ENCODE results near the gene VSIR. TPM values are rescaled to one million over a fixed set of nuclear protein-coding genes. Genes with fewer than 3 reads are reported as not detected.

VSIR gene

GRCh38 chr10:71698737-71699136 lies 74.6 kb downstream of the VSIR start:
- Histone ChIP-seq H4K8ac (ENCODE audit: low read length) (no peak overlapping the region), H3K36me3 (ENCODE audit: control insufficient read depth in 1 of 2, insufficient read depth in 2 of 2, low read depth in 1 of 2, low read length in 2 of 2) (no peaks in the 10 kb centered on the region), H3K23ac (ENCODE audit: low read length in 2 of 2) (no peak overlapping the region), H3K9ac (ENCODE audit: low read length) (no peak overlapping the region), H4K91ac (ENCODE audit: low read length) (no peak overlapping the region), H3K14ac (ENCODE audit: low read length in 2 of 2) (no peak overlapping the region), H3K27ac (ENCODE audit: low read length, poor library complexity, severe bottlenecking) (no peak overlapping the region), H2BK120ac (ENCODE audit: low read depth, low read length) (no peak overlapping the region), H2BK12ac (ENCODE audit: low read length in 2 of 2) (no peak overlapping the region), H2AFZ (ENCODE audit: low read depth, low read length) (no peak overlapping the region), H3K27me3 (ENCODE audit: control insufficient read depth in 1 of 2, insufficient read depth in 1 of 2, low read length in 2 of 2) (peaks cover 53 to 55% of the 10 kb centered on the region in 2 experiments), H3K4ac (ENCODE audit: low read depth in 1 of 2, low read length in 2 of 2) (no peak overlapping the region), H3K9me3 (ENCODE audit: control insufficient read depth, low read length) (no peaks in the 10 kb centered on the region), H3K4me2 (ENCODE audit: low read length, poor library complexity, severe bottlenecking) (no peak overlapping the region), H3K4me3 (ENCODE audit: insufficient read depth in 1 of 2, low read depth in 1 of 2, low read length in 2 of 2) (no peak overlapping the region), H3K4me1 (ENCODE audit: control insufficient read depth, insufficient read depth, low read depth, low read length) (peaks cover 16% of the 10 kb centered on the region), H2BK5ac (ENCODE audit: low read depth, low read length, poor library complexity, severe bottlenecking) (no peak overlapping the region), H3K79me1 (replicated peaks; ENCODE audit: low read length, poor library complexity, severe bottlenecking) (no peaks in the 10 kb centered on the region), H3K18ac (ENCODE audit: low read depth in 1 of 2, low read length in 2 of 2) (no peak overlapping the region), H2AK5ac (ENCODE audit: low read length, severe bottlenecking) (no peak overlapping the region), H2BK15ac (ENCODE audit: low read depth, poor library complexity, severe bottlenecking) (no peak overlapping the region)
- DNase-seq: no peak
- WGBS: 89% methylated on average over 4 of the region's 5 CpGs

DNA sequence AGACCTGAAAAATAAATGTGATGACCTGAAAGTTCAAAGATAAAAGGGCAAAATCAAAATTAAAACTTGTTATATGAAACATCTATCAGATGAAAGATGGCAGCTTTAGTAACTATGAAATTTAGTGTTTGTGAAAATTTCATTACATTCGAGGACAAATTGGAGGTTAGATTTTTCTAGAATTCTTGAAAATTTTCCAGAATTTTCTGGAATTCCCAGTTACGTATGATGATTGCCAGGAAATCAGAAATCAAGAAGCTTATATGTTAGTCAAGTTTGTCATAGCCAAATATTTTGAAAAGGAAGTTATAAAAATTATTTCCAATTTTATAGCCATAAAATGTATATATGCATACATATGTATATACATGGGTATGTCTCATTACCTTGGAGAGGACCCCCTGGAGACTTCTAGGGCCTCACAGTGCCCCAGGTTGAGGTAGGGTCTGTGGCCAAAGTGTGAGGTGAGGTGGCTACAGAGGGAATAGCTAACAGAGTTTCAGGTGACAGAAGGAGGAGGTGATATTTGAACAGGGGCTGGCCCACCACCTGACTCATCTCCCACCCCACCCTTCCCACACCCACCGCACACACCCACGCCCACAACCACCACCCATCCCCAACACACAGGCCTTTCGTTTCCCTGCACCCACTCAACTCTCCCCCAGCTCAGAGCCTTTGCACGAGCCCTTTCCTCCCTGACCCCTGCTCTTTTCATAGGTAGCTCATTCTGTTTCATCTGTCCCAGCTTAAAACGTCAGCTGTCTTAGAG lies 75.2 kb downstream of the VSIR start:
- Histone ChIP-seq H3K4me2 (ENCODE audit: low read length, poor library complexity, severe bottlenecking) (no peak overlapping the region), H4K91ac (ENCODE audit: low read length) (no peak overlapping the region), H2AK5ac (ENCODE audit: low read length, severe bottlenecking) (no peak overlapping the region), H3K14ac (ENCODE audit: low read length in 2 of 2) (no peak overlapping the region), H3K4ac (ENCODE audit: low read depth in 1 of 2, low read length in 2 of 2) (no peak overlapping the region), H3K23ac (ENCODE audit: low read length in 2 of 2) (no peak overlapping the region), H2BK12ac (ENCODE audit: low read length in 2 of 2) (no peak overlapping the region), H2BK120ac (ENCODE audit: low read depth, low read length) (no peak overlapping the region), H2AFZ (ENCODE audit: low read depth, low read length) (no peak overlapping the region), H3K4me1 (ENCODE audit: control insufficient read depth, insufficient read depth, low read depth, low read length) (peaks cover 16% of the 10 kb centered on the region), H4K8ac (ENCODE audit: low read length) (no peak overlapping the region), H2BK5ac (ENCODE audit: low read depth, low read length, poor library complexity, severe bottlenecking) (no peak overlapping the region), H3K9me3 (ENCODE audit: control insufficient read depth, low read length) (no peaks in the 10 kb centered on the region), H2BK15ac (ENCODE audit: low read depth, poor library complexity, severe bottlenecking) (no peak overlapping the region), H3K18ac (ENCODE audit: low read depth in 1 of 2, low read length in 2 of 2) (no peak overlapping the region), H3K36me3 (ENCODE audit: control insufficient read depth in 1 of 2, insufficient read depth in 2 of 2, low read depth in 1 of 2, low read length in 2 of 2) (no peaks in the 10 kb centered on the region), H3K27ac (ENCODE audit: low read length, poor library complexity, severe bottlenecking) (no peak overlapping the region), H3K9ac (ENCODE audit: low read length) (no peak overlapping the region), H3K79me1 (replicated peaks; ENCODE audit: low read length, poor library complexity, severe bottlenecking) (no peaks in the 10 kb centered on the region), H3K4me3 (ENCODE audit: insufficient read depth in 1 of 2, low read depth in 1 of 2, low read length in 2 of 2) (no peak overlapping the region), H3K27me3 (ENCODE audit: control insufficient read depth in 1 of 2, insufficient read depth in 1 of 2, low read length in 2 of 2) (peaks cover 47 to 49% of the 10 kb centered on the region in 2 experiments)
- WGBS: 78% methylated on average over 5 of the region's 7 CpGs
- no peak for DNase-seq

Small RNA genes lying within 50 kb of the gene (small RNA-seq; reads per million reads assigned to genes)
- not detected for gene MIR7152 (ENCODE audit: low read depth)

Data from mesenchymal stem cell (in vitro differentiated cells and primary cell).